Osteocyte (in vitro differentiated cells): ENCODE data around the gene TAS2R60. TPM values are rescaled to one million over a fixed set of nuclear protein-coding genes. Genes with fewer than 3 reads are reported as not detected.
A peak's percentile ranks its signal among the peaks of the same experiment; 100 is the strongest.
"Not testable (repeated sequence)": the region's sequence is repeated elsewhere in the genome, so short reads cannot be mapped to it uniquely, and the experiment has no call there.

Source experiments
- DNase-seq: peaks from one replicate; pipeline ENCODE4 v3.0.0; 2021; ENCODE audit warnings: mixed read lengths; ENCODE audit not compliant: unreplicated experiment; ENCODE audit errors: extremely low spot score
- H3K27ac Mint-ChIP-seq: one replicate; pipeline ENCODE4 v1.8.0; 2021; ENCODE audit warnings: mild to moderate bottlenecking, mixed read lengths; ENCODE audit not compliant: unreplicated experiment
- H3K27me3 Mint-ChIP-seq: one replicate; pipeline ENCODE4 v1.8.0; 2021; ENCODE audit warnings: mixed read lengths; ENCODE audit not compliant: unreplicated experiment
- H3K36me3 Mint-ChIP-seq: one replicate; pipeline ENCODE4 v1.8.0; 2021; ENCODE audit warnings: mixed read lengths; ENCODE audit not compliant: unreplicated experiment
- H3K4me1 Mint-ChIP-seq: one replicate; pipeline ENCODE4 v1.8.0; 2021; ENCODE audit warnings: mixed read lengths; ENCODE audit not compliant: unreplicated experiment
- H3K4me3 Mint-ChIP-seq: one replicate; pipeline ENCODE4 v1.8.0; 2021; ENCODE audit warnings: mild to moderate bottlenecking, moderate library complexity, mixed read lengths; ENCODE audit not compliant: unreplicated experiment
- H3K9me3 Mint-ChIP-seq: one replicate; pipeline ENCODE4 v1.8.0; 2021; ENCODE audit warnings: mixed read lengths; ENCODE audit not compliant: unreplicated experiment
- CTCF ChIP-seq: fragments of 200-600 bp; sonication (generic); IDR thresholded peaks from 2 replicates; pipeline ENCODE4 v1.5.0; 2021; ENCODE audit warnings: antibody characterized with exemption, mild to moderate bottlenecking, moderate library complexity
- total RNA-seq: library from RNA; stranded (reverse); gene quantifications from 2 replicates; pipeline ENCODE4 v1.2.1, GENCODE V29; 2021

TAS2R60 gene
- total RNA-seq, 1 donor from 2014 or later, result not detected

GRCh38 chr7:143411976-143412708 is 31.1 kb upstream of the TAS2R60 start:
- H3K4me1 Mint-ChIP-seq, result peaks cover 36% of the 10 kb centered on the region
- no peak overlapping the region for H3K27ac Mint-ChIP-seq
- no peak for TF ChIP-seq CTCF
- H3K9me3 Mint-ChIP-seq, result no peaks in the 10 kb centered on the region
- DNase-seq, result no peak
- H3K36me3 Mint-ChIP-seq, result no peaks in the 10 kb centered on the region
- no peak overlapping the region for H3K4me3 Mint-ChIP-seq
- H3K27me3 Mint-ChIP-seq, result peaks cover 19% of the 10 kb centered on the region

- Mint-ChIP-seq H3K4me1 (peaks cover 30% of the 10 kb centered on the region), H3K4me3 (no peak overlapping the region), H3K27me3 (peaks cover 9% of the 10 kb centered on the region), H3K36me3 (no peaks in the 10 kb centered on the region), H3K27ac (no peak overlapping the region), H3K9me3 (no peaks in the 10 kb centered on the region)
- DNase-seq, result no peak
- no peak for TF ChIP-seq CTCF
These were observed 30.1 kb upstream of the TAS2R60 start for GRCh38 chr7:143413123-143413522.

- not testable (repeated sequence) for DNase-seq, H3K4me3 Mint-ChIP-seq, H3K36me3 Mint-ChIP-seq, H3K9me3 Mint-ChIP-seq, H3K27ac Mint-ChIP-seq
- Mint-ChIP-seq H3K4me1 (peaks cover 25% of the 10 kb centered on the region), H3K27me3 (peaks cover 10% of the 10 kb centered on the region)
These were observed 28.0 kb upstream of the TAS2R60 start for GRCh38 chr7:143415209-143415608.

GRCh38 chr7:143415742-143416397 is 27.4 kb upstream of the TAS2R60 start:
- H3K4me1 Mint-ChIP-seq, result peaks cover 22% of the 10 kb centered on the region
- H3K9me3 Mint-ChIP-seq, result no peaks in the 10 kb centered on the region
- peaks cover 7% of the 10 kb centered on the region for H3K27me3 Mint-ChIP-seq
- no peak overlapping the region for H3K4me3 Mint-ChIP-seq
- H3K36me3 Mint-ChIP-seq, result no peaks in the 10 kb centered on the region
- no peak overlapping the region for H3K27ac Mint-ChIP-seq
- TF ChIP-seq CTCF, result no peak
- no peak for DNase-seq

- peaks cover 22% of the 10 kb centered on the region for H3K4me1 Mint-ChIP-seq
- H3K36me3 Mint-ChIP-seq, result no peaks in the 10 kb centered on the region
- H3K27ac Mint-ChIP-seq, result no peak overlapping the region
- peaks cover 7% of the 10 kb centered on the region for H3K27me3 Mint-ChIP-seq
- no peak overlapping the region for H3K4me3 Mint-ChIP-seq
- DNase-seq, result no peak
- no peaks in the 10 kb centered on the region for H3K9me3 Mint-ChIP-seq
- TF ChIP-seq CTCF, result peak; percentile 82
These were observed 26.6 kb upstream of the TAS2R60 start for GRCh38 chr7:143416565-143417149.
